ENCODE data around the gene DDX24. TPM values are rescaled to one million over a fixed set of nuclear protein-coding genes. Genes with fewer than 3 reads are reported as not detected.

DDX24 gene
- polyA plus RNA-seq, 1 donor (not counting 4 experiments of a cell fraction or from before 2014, with no cell fraction given): 171 TPM

GRCh38 chr14:94000267-94000666 lies 80.7 kb downstream of the DDX24 start:
- H3K27ac ChIP-seq (ENCODE audit: control insufficient read depth, insufficient read depth, low read length): no peak overlapping the region
- TF ChIP-seq CTCF (optimal IDR thresholded peaks at IDR 0.05 in 1 of 3, IDR thresholded peaks at IDR 0.05 in 1 of 3, conservative IDR thresholded peaks at IDR 0.05 in 1 of 3; ENCODE audit: extremely low read depth in 1 of 3, insufficient read depth in 2 of 3, low read length in 3 of 3) (no peak), EZH2 (IDR thresholded peaks at IDR 0.05; ENCODE audit: low read length) (no peak)
- no peaks in the 10 kb centered on the region for H3K36me3 ChIP-seq (ENCODE audit: control insufficient read depth in 2 of 2, extremely low read depth in 1 of 2, insufficient read depth in 2 of 2, low read length in 2 of 2)
- H3K4me1 ChIP-seq (ENCODE audit: control insufficient read depth, extremely low read depth, insufficient read depth, low read length): peaks cover 19% of the 10 kb centered on the region
- no peak overlapping the region for H3K4me2 ChIP-seq (ENCODE audit: control insufficient read depth, extremely low read depth, insufficient read depth, low read depth, low read length)
- dilution Hi-C loops (cut with MboI; ENCODE audit: extremely low pct_ligation_motif_present, low sequenced_read_pairs): no loop called here
- no peaks in the 10 kb centered on the region for H3K9me3 ChIP-seq (ENCODE audit: control insufficient read depth, low read depth, low read length)
- H2AFZ ChIP-seq (ENCODE audit: control insufficient read depth, low read length): no peak overlapping the region
- no peak overlapping the region for H3K4me3 ChIP-seq (ENCODE audit: control insufficient read depth in 2 of 3, extremely low read depth in 1 of 3, insufficient read depth in 2 of 3, low read depth in 1 of 3, low read length in 3 of 3)
- DNase-seq (ENCODE audit: low read depth, low spot score): no peak
- H3K27me3 ChIP-seq (ENCODE audit: control insufficient read depth, extremely low read depth, insufficient read depth, low read length): peaks cover 4% of the 10 kb centered on the region
- H3K9ac ChIP-seq (ENCODE audit: control insufficient read depth, extremely low read depth, insufficient read depth, low read length): no peak overlapping the region
- peaks cover under 1% of the 10 kb centered on the region for H3K9me1 ChIP-seq (ENCODE audit: control insufficient read depth, extremely low read depth, insufficient read depth, low read length)
- no peaks in the 10 kb centered on the region for H3K79me2 ChIP-seq (ENCODE audit: control insufficient read depth, insufficient read depth, low read length)
- no peaks in the 10 kb centered on the region for H4K20me1 ChIP-seq (ENCODE audit: control insufficient read depth, extremely low read depth, insufficient read depth, low read length)
- no peak for FAIRE-seq

- Histone ChIP-seq H3K4me2 (ENCODE audit: control insufficient read depth, extremely low read depth, insufficient read depth, low read depth, low read length) (no peak overlapping the region), H3K36me3 (ENCODE audit: control insufficient read depth in 2 of 2, extremely low read depth in 1 of 2, insufficient read depth in 2 of 2, low read length in 2 of 2) (no peaks in the 10 kb centered on the region), H3K9me3 (ENCODE audit: control insufficient read depth, low read depth, low read length) (no peaks in the 10 kb centered on the region), H3K4me3 (ENCODE audit: control insufficient read depth in 2 of 3, extremely low read depth in 1 of 3, insufficient read depth in 2 of 3, low read depth in 1 of 3, low read length in 3 of 3) (no peak overlapping the region), H4K20me1 (ENCODE audit: control insufficient read depth, extremely low read depth, insufficient read depth, low read length) (no peaks in the 10 kb centered on the region), H3K4me1 (ENCODE audit: control insufficient read depth, extremely low read depth, insufficient read depth, low read length) (peaks cover 22% of the 10 kb centered on the region), H2AFZ (ENCODE audit: control insufficient read depth, low read length) (no peak overlapping the region), H3K27me3 (ENCODE audit: control insufficient read depth, extremely low read depth, insufficient read depth, low read length) (peaks cover under 1% of the 10 kb centered on the region), H3K9me1 (ENCODE audit: control insufficient read depth, extremely low read depth, insufficient read depth, low read length) (peaks cover 3% of the 10 kb centered on the region), H3K27ac (ENCODE audit: control insufficient read depth, insufficient read depth, low read length) (no peak overlapping the region), H3K9ac (ENCODE audit: control insufficient read depth, extremely low read depth, insufficient read depth, low read length) (no peak overlapping the region), H3K79me2 (ENCODE audit: control insufficient read depth, insufficient read depth, low read length) (no peaks in the 10 kb centered on the region)
- dilution Hi-C loops (cut with MboI; ENCODE audit: extremely low pct_ligation_motif_present, low sequenced_read_pairs): no loop called here
- DNase-seq (ENCODE audit: low read depth, low spot score) (no peak), FAIRE-seq (no peak)
- no peak for TF ChIP-seq CTCF (optimal IDR thresholded peaks at IDR 0.05 in 1 of 3, IDR thresholded peaks at IDR 0.05 in 1 of 3, conservative IDR thresholded peaks at IDR 0.05 in 1 of 3; ENCODE audit: extremely low read depth in 1 of 3, insufficient read depth in 2 of 3, low read length in 3 of 3)
- no peak for TF ChIP-seq EZH2 (IDR thresholded peaks at IDR 0.05; ENCODE audit: low read length)
Observed at GRCh38 chr14:93999573-93999972, 81.4 kb downstream of the DDX24 start.

Measured in keratinocyte (primary cell).